Stimulated activated CD8-positive, alpha-beta memory T cell treated with anti-CD3 and anti-CD28 coated beads, Interleukin-4, amount 100 ng/mL, for 24 hours (primary cell): Measurements from ENCODE around the gene KLK7.

ENCODE experiments used
- DNase-seq: peaks from one replicate; pipeline ENCODE4 v3.0.0-alpha.2; 2020; ENCODE audit warnings: low read depth

Gene KLK7

DNA sequence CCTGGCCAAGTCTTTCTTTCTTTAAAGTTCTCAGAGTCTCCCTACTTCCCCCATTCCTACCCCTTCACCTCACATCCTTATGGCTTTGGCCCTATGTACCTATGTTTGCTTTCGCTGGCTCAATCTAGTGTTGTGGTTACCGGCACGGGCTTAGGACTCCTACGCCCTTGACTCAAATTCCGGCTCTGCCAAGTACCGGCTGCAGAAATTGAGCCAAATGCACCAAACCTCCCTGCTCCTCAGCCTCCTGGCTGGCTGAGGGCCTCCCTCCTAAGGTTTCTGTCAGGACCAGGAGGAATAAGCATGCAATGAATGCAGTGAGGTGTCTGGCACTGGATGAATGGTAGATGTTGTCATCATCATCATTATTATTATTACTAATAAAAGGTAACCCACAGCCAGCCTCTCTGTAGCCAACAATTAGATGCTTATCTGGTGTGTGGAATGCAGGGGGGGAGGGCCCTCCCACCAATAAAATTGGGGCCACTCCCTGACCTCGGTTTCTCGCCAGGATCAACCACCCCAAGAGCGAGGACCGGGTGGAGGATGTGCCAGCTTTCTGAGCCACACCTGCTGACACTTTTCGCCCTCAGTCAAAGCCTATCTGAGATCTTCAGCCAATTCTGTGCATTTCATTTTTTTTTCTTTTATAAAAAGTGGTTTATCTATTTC, 51.6 kb downstream of the KLK7 start:
- no peak for DNase-seq

DNA sequence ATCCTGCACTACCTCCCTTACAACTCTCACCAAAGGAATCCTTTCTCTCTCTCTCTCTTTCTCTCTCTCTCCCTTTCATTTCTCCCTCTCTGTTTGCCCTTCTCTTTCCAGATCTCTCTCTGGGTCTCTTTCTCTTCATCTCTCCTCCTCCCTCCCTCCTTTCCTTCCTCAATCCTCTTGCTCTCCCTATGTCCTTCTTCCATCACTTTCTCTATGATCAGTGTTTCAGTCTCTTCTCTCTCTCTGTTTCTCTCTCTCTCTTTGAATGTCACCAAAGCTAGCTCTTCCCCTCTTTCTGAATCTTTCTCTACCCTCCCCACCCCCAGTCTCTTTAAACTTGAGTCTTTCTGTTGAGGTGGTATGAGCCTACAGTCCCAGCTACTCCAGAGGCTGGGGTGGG, 52.7 kb downstream of the KLK7 start:
- DNase-seq: no peak

DNA sequence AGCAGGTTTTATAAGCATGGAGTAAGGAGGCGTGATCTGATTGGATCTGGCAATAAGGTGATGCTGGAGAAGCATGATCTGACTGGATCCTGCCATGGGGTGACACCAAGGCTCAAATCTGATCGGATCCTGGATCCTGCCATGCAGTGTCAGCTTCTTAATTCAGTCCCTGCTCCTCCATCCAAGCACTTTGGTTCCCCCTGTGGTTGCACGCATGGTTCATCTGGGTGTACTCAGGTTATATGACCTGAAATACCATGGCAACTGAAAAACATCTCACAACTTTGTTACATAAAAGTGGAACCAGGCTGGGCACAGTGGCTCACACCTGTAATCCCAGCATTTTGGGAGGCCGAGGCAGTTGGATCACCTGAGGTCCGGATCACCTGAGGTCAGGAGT, 54.9 kb downstream of the KLK7 start:
- no peak for DNase-seq
